Upper lobe of right lung (tissue), 1 donor: ENCODE results near the gene GPR155. TPM values are rescaled to one million over a fixed set of nuclear protein-coding genes. Genes with fewer than 3 reads are reported as not detected.

Experiments
- ATAC-seq: fragments of 200-7000 bp; cut with Tn5 transposase; one replicate; pipeline ENCODE4 v1.9.1; 2020; ENCODE audit warnings: mild to moderate bottlenecking, moderate library complexity
- DNase-seq: peaks from one replicate; pipeline ENCODE4 v3.0.0-alpha.2; 2020
- H3K27ac ChIP-seq: fragments of 200-600 bp; one replicate; pipeline ENCODE4 v1.8.0; 2022
- H3K27me3 ChIP-seq: fragments of 200-600 bp; one replicate; pipeline ENCODE4 v1.8.0; 2022; ENCODE audit warnings: mild to moderate bottlenecking
- H3K36me3 ChIP-seq: fragments of 200-600 bp; one replicate; pipeline ENCODE4 v1.8.0; 2022
- H3K4me1 ChIP-seq: fragments of 200-600 bp; one replicate; pipeline ENCODE4 v1.8.0; 2022
- H3K4me3 ChIP-seq: fragments of 200-600 bp; one replicate; pipeline ENCODE4 v1.8.0; 2022; ENCODE audit warnings: mild to moderate bottlenecking
- H3K9me3 ChIP-seq: fragments of 200-600 bp; one replicate; pipeline ENCODE4 v1.8.0; 2022
- CTCF ChIP-seq: fragments of 200-600 bp; IDR thresholded peaks from one replicate; pipeline ENCODE4 v1.8.0; 2022; ENCODE audit warnings: antibody characterized with exemption
- intact Hi-C: fragments of 100-400 bp; cut with DNase I; formaldehyde crosslinking; loops from one replicate; pipeline ENCODE4 v1.11.0; 2022
- long read RNA-seq: library from polyadenylated mRNA; unstranded; transcript quantifications from one replicate; pipeline ENCODE4 v2.0.0, GENCODE V29; 2021
- total RNA-seq: library from RNA; stranded (reverse); fragmentation: NEBNext Ultra II Directional; extraction: Animal tissue kit (Norgen Biotek cat#: 25700); gene quantifications from one replicate; pipeline ENCODE4 v1.2.1, GENCODE V29; 2021
- donor health status: DM: no; HTN: yes; CAD: no; lungs with severe emphysema.

GPR155 gene, protein sequence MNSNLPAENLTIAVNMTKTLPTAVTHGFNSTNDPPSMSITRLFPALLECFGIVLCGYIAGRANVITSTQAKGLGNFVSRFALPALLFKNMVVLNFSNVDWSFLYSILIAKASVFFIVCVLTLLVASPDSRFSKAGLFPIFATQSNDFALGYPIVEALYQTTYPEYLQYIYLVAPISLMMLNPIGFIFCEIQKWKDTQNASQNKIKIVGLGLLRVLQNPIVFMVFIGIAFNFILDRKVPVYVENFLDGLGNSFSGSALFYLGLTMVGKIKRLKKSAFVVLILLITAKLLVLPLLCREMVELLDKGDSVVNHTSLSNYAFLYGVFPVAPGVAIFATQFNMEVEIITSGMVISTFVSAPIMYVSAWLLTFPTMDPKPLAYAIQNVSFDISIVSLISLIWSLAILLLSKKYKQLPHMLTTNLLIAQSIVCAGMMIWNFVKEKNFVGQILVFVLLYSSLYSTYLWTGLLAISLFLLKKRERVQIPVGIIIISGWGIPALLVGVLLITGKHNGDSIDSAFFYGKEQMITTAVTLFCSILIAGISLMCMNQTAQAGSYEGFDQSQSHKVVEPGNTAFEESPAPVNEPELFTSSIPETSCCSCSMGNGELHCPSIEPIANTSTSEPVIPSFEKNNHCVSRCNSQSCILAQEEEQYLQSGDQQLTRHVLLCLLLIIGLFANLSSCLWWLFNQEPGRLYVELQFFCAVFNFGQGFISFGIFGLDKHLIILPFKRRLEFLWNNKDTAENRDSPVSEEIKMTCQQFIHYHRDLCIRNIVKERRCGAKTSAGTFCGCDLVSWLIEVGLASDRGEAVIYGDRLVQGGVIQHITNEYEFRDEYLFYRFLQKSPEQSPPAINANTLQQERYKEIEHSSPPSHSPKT
- total RNA-seq: 6.3 TPM
- long read RNA-seq, full-length matches to known transcripts: 7 of 11 reads
- long read RNA-seq, partial matches to known transcripts: 0 of 11 reads
- long read RNA-seq, other reads (novel, unspliced or antisense): 4 of 11 reads

DNA sequence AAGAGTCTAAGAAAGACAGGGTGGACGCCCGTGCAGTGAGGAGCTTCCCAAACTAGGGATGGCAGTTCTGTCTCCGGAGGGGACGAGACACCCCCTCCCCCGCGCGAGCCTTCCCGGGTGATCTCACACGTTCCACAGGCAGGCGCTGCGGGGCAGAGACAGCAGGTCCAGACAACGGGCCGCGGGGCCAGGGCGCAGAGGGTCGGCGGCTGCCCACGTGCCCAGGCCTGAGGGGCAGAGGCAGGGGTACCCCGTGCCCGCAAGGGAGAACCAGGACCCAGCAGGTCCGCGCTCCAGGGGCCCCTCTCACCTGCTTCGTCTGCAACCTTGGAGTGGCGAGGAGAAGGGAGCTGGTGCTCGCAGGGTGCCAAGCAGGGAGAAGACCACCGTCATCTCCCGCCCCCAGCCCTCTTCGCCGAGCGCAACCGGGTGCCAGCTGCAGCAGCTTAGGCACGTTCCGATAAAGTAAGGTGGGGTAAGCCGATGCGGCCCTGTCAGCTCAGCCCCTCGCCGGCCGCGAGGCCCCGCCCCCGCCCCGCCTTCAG is at the start of gene GPR155:
GPR155 (minus strand) TSS at position 467 of the 545 bp plus-strand sequence. CDS start 5,073 bp downstream, outside the sequence.
- no peaks in the 10 kb centered on the region for H3K27me3 ChIP-seq
- no peaks in the 10 kb centered on the region for H3K4me1 ChIP-seq
- H3K27ac ChIP-seq: peak within 1 kb of the TSS; percentile 78
- H3K4me3 ChIP-seq: peak within 1 kb of the TSS; percentile 89
- intact Hi-C loops: no loop called here
- peak; percentile 86 for DNase-seq
- H3K9me3 ChIP-seq: no peaks in the 10 kb centered on the region
- no peaks in the 10 kb centered on the region for H3K36me3 ChIP-seq
- peak; percentile 19 for TF ChIP-seq CTCF
- peak; percentile 54 for ATAC-seq

GRCh38 chr2:174535757-174536703 is 49.2 kb upstream of the GPR155 start:
- no peak for TF ChIP-seq CTCF
- no peak for DNase-seq
- Histone ChIP-seq H3K27me3 (peaks cover 4% of the 10 kb centered on the region), H3K4me1 (no peaks in the 10 kb centered on the region), H3K9me3 (no peaks in the 10 kb centered on the region), H3K4me3 (no peak overlapping the region), H3K27ac (no peak overlapping the region), H3K36me3 (no peaks in the 10 kb centered on the region)
- intact Hi-C loops: no loop called here
- no peak for ATAC-seq

DNA sequence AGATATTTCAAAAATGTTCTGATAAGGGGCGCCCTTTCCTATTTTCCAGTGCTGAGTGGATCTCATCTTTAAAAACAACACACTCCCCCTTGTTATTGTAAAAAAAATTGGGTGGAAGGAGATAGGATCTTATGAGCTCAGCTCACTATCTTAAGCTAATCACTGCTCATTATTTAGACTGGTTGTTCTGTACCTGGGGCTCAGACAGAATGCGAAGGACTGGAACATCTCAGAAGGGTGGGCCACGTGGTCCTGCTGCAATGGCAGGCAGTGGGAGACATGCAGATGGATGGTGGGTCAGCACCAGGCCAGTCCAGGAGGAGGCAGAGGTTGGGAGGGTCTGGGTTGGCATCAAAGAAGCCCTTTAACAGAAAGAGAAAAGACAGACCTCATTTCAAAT is 48.3 kb upstream of the GPR155 start:
- Histone ChIP-seq H3K27ac (no peak overlapping the region), H3K36me3 (no peaks in the 10 kb centered on the region), H3K9me3 (no peaks in the 10 kb centered on the region), H3K4me1 (no peaks in the 10 kb centered on the region), H3K4me3 (no peak overlapping the region), H3K27me3 (peaks cover 4% of the 10 kb centered on the region)
- TF ChIP-seq CTCF: no peak
- ATAC-seq: no peak
- no peak for DNase-seq
- intact Hi-C loops: no loop called here

- no peak for ATAC-seq
- no peaks in the 10 kb centered on the region for H3K9me3 ChIP-seq
- H3K36me3 ChIP-seq: no peaks in the 10 kb centered on the region
- no peak overlapping the region for H3K27ac ChIP-seq
- no peak overlapping the region for H3K4me3 ChIP-seq
- no peak for DNase-seq
- H3K27me3 ChIP-seq: no peaks in the 10 kb centered on the region
- intact Hi-C loops: no loop called here
- no peaks in the 10 kb centered on the region for H3K4me1 ChIP-seq
- TF ChIP-seq CTCF: no peak
Measured at GRCh38 chr2:174529916-174530315, 43.1 kb upstream of the GPR155 start.

- no peak for DNase-seq
- Histone ChIP-seq H3K4me1 (no peaks in the 10 kb centered on the region), H3K36me3 (no peaks in the 10 kb centered on the region), H3K27ac (no peak overlapping the region), H3K27me3 (no peaks in the 10 kb centered on the region), H3K4me3 (no peak overlapping the region), H3K9me3 (no peaks in the 10 kb centered on the region)
- no peak for ATAC-seq
- no peak for TF ChIP-seq CTCF
- intact Hi-C loops: no loop called here
Measured at GRCh38 chr2:174527959-174528358, 41.1 kb upstream of the GPR155 start.
